ENCODE results near the gene CDH16. TPM values are rescaled to one million over a fixed set of nuclear protein-coding genes. Genes with fewer than 3 reads are reported as not detected.

Gene CDH16
- total and polyA plus RNA-seq, 2 donors (not counting 3 experiments of a cell fraction or from before 2014, with no cell fraction given), result not detected

GRCh38 chr16:66894948-66895688, 23.6 kb downstream of the CDH16 start:
- H3K4me1 ChIP-seq (ENCODE audit: control insufficient read depth, extremely low read depth, insufficient read depth, low read length), result peaks cover 5% of the 10 kb centered on the region
- H3K27ac ChIP-seq (ENCODE audit: insufficient read depth, low read depth, low read length), result no peak overlapping the region
- H3K79me2 ChIP-seq (ENCODE audit: control insufficient read depth, insufficient read depth, low read length), result no peaks in the 10 kb centered on the region
- H3K9me3 ChIP-seq (replicated peaks; ENCODE audit: control insufficient read depth, insufficient read depth, low read length), result no peaks in the 10 kb centered on the region
- no peaks in the 10 kb centered on the region for H3K9me1 ChIP-seq (replicated peaks; ENCODE audit: control insufficient read depth, extremely low read depth, insufficient read depth, low read length)
- no peak overlapping the region for H3K4me3 ChIP-seq (replicated peaks in 1 of 3; ENCODE audit: insufficient read depth in 1 of 3, low read depth in 1 of 3, low read length in 3 of 3)
- no peaks in the 10 kb centered on the region for H3K36me3 ChIP-seq (ENCODE audit: control insufficient read depth in 2 of 2, extremely low read depth in 1 of 2, insufficient read depth in 2 of 2, low read length in 2 of 2)
- dilution Hi-C loops (cut with MboI; ENCODE audit: extremely low pct_ligation_motif_present, low sequenced_read_pairs) (no loop called here), intact Hi-C loops (cut with micrococcal nuclease) (loop anchor here (1.0 to 10.0 kb wide), 3 partner anchors 29 to 1960 kb away; no protein-coding TSS in a partner anchor)
- no peaks in the 10 kb centered on the region for H3K27me3 ChIP-seq (ENCODE audit: control insufficient read depth in 2 of 2, insufficient read depth in 2 of 2, low read length in 2 of 2)
- POLR2A ChIA-PET, result no interaction called here
- CTCF ChIA-PET, result interaction anchor here (0.8 to 5.2 kb wide), 33 partner anchors 8 to 286 kb away, joined by 3 to 72 read pairs (median 6); partner anchors contain the start of genes CDH16, CES3, CIAO2B and NAE1
- no peak overlapping the region for H3K4me2 ChIP-seq (ENCODE audit: insufficient read depth, low read length)
- BruUV-seq (replicated peaks), result no TSS peak
- H4K20me1 ChIP-seq (replicated peaks; ENCODE audit: control insufficient read depth, extremely low read depth, insufficient read depth, low read length), result no peaks in the 10 kb centered on the region
- TF ChIP-seq EZH2 (IDR thresholded peaks at IDR 0.05; ENCODE audit: borderline replicate concordance, low read depth, low read length, severe bottlenecking), result no peak
- peak; percentile 74 to 89 for TF ChIP-seq CTCF (IDR thresholded peaks at IDR 0.05; ENCODE audit: extremely low read depth in 1 of 2, insufficient read depth in 1 of 2, low read depth in 1 of 2, low read length in 2 of 2)
- no peak for TF ChIP-seq FOS (IDR thresholded peaks at IDR 0.05; ENCODE audit: borderline replicate concordance, insufficient read depth, low read length)
- peak; percentile 90 for FAIRE-seq
- H3K9ac ChIP-seq (replicated peaks; ENCODE audit: extremely low read depth, insufficient read depth, low read length), result no peak overlapping the region
- DNase-seq (ENCODE audit: low read depth, low spot score), result peak; percentile 64
- H2AFZ ChIP-seq (ENCODE audit: low read depth, low read length), result no peak overlapping the region

DNA sequence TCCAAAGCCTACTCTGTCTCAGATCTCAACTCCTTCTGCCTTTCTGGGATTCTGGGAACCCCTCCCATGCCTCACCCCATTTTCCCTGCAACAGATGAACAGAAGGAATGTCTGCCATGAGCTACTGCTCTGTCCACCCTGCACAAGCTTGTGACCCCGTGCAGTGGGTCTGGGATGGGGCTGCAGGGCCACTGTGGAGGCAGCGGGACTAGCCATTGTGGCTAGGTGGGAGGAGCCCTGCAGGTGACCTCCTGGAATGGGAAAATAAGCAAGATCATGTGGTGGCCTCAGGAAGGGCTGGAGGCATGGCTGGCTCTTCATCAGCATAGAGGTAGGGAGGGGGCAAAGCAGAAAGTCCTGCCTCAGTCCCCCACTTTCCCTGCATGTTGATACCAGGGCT, 24.6 kb downstream of the CDH16 start:
- intact Hi-C loops (cut with micrococcal nuclease), result loop anchor here (10.0 kb wide), 1 partner anchor 1961 kb away; no protein-coding TSS in a partner anchor
- no peak for FAIRE-seq

More for the DNA sequence above, 24.6 kb downstream of the CDH16 start:
- no peaks in the 10 kb centered on the region for H4K20me1 ChIP-seq (replicated peaks; ENCODE audit: control insufficient read depth, extremely low read depth, insufficient read depth, low read length)
- dilution Hi-C loops (cut with MboI; ENCODE audit: extremely low pct_ligation_motif_present, low sequenced_read_pairs), result no loop called here
- H3K4me2 ChIP-seq (ENCODE audit: insufficient read depth, low read length), result no peak overlapping the region
- no peak overlapping the region for H3K9ac ChIP-seq (replicated peaks; ENCODE audit: extremely low read depth, insufficient read depth, low read length)
- no peaks in the 10 kb centered on the region for H3K4me1 ChIP-seq (ENCODE audit: control insufficient read depth, extremely low read depth, insufficient read depth, low read length)
- TF ChIP-seq FOS (IDR thresholded peaks at IDR 0.05; ENCODE audit: borderline replicate concordance, insufficient read depth, low read length), result no peak
- no peak for TF ChIP-seq JUN (IDR thresholded peaks at IDR 0.05; ENCODE audit: borderline replicate concordance, insufficient read depth, insufficient read length, low read depth)
- TF ChIP-seq POLR2AphosphoS5 (IDR thresholded peaks at IDR 0.05; ENCODE audit: insufficient read depth, low read depth, low read length), result no peak
- no peak for TF ChIP-seq MAX (IDR thresholded peaks at IDR 0.05; ENCODE audit: insufficient read depth, insufficient read length)
- TF ChIP-seq POLR2A (IDR thresholded peaks at IDR 0.05; ENCODE audit: low read depth, low read length), result no peak
- TF ChIP-seq GATA2 (IDR thresholded peaks at IDR 0.05; ENCODE audit: insufficient read depth, insufficient read length, low read depth, low read length), result no peak
- TF ChIP-seq CTCF (IDR thresholded peaks at IDR 0.05; ENCODE audit: extremely low read depth in 1 of 2, insufficient read depth in 1 of 2, low read depth in 1 of 2, low read length in 2 of 2), result no peak
- H2AFZ ChIP-seq (ENCODE audit: low read depth, low read length), result no peak overlapping the region
- H3K4me3 ChIP-seq (replicated peaks in 1 of 3; ENCODE audit: insufficient read depth in 1 of 3, low read depth in 1 of 3, low read length in 3 of 3), result no peak overlapping the region
- no peaks in the 10 kb centered on the region for H3K9me3 ChIP-seq (replicated peaks; ENCODE audit: control insufficient read depth, insufficient read depth, low read length)
- H3K79me2 ChIP-seq (ENCODE audit: control insufficient read depth, insufficient read depth, low read length), result no peaks in the 10 kb centered on the region
- POLR2A ChIA-PET, result no interaction called here
- no peaks in the 10 kb centered on the region for H3K9me1 ChIP-seq (replicated peaks; ENCODE audit: control insufficient read depth, extremely low read depth, insufficient read depth, low read length)
- H3K27me3 ChIP-seq (ENCODE audit: control insufficient read depth in 2 of 2, insufficient read depth in 2 of 2, low read length in 2 of 2), result no peaks in the 10 kb centered on the region
- H3K27ac ChIP-seq (ENCODE audit: insufficient read depth, low read depth, low read length), result no peak overlapping the region
- DNase-seq (ENCODE audit: low read depth, low spot score), result no peak
- no peaks in the 10 kb centered on the region for H3K36me3 ChIP-seq (ENCODE audit: control insufficient read depth in 2 of 2, extremely low read depth in 1 of 2, insufficient read depth in 2 of 2, low read length in 2 of 2)
- CTCF ChIA-PET, result interaction anchor here (0.6 to 5.2 kb wide), 8 partner anchors 9 to 261 kb away, joined by 3 to 72 read pairs (median 16); partner anchors contain the start of genes PDP2 and RRAD
- BruUV-seq (replicated peaks), result no TSS peak
